ACC112 (cell line): ENCODE measurements around the gene OR9A2.

Experiments used
- H2AFZ ChIP-seq: fragments of 200-600 bp; sonication (generic); one replicate; pipeline ENCODE4 v1.6.0; 2017; ENCODE audit warnings: antibody characterized with exemption, low read length; ENCODE audit not compliant: unreplicated experiment
- H3K27ac ChIP-seq: fragments of 200-600 bp; sonication (generic); 2 replicates; pipeline ENCODE4 v1.5.1; 2014; ENCODE audit warnings: low read depth, mild to moderate bottlenecking, antibody characterized with exemption, low read length, moderate library complexity
- H3K27me3 ChIP-seq: fragments of 200-600 bp; sonication (generic); 2 replicates; pipeline ENCODE4 v1.6.1; 2014; ENCODE audit warnings: mild to moderate bottlenecking, antibody characterized with exemption, low read length, moderate library complexity, mixed read lengths; ENCODE audit not compliant: insufficient read depth
- H3K36me3 ChIP-seq: fragments of 200-600 bp; sonication (generic); 2 replicates; pipeline ENCODE4 v1.6.1; 2016; ENCODE audit warnings: mild to moderate bottlenecking, antibody characterized with exemption, low read length, moderate library complexity, mixed read lengths; ENCODE audit not compliant: insufficient read depth
- H3K4me1 ChIP-seq: fragments of 200-600 bp; sonication (generic); one replicate; pipeline ENCODE4 v1.6.1; 2016; ENCODE audit warnings: low read length, mixed read lengths; ENCODE audit not compliant: insufficient read depth, unreplicated experiment, control insufficient read depth
- H3K4me3 ChIP-seq: fragments of 200-600 bp; sonication (generic); 2 replicates; pipeline ENCODE4 v1.5.1; 2014; ENCODE audit warnings: mild to moderate bottlenecking, low read depth, low read length
- H3K79me2 ChIP-seq: fragments of 200-600 bp; sonication (generic); one replicate; pipeline ENCODE4 v1.6.0; 2016; ENCODE audit warnings: low read length; ENCODE audit not compliant: control insufficient read depth, unreplicated experiment, insufficient read depth

OR9A2 gene

DNA sequence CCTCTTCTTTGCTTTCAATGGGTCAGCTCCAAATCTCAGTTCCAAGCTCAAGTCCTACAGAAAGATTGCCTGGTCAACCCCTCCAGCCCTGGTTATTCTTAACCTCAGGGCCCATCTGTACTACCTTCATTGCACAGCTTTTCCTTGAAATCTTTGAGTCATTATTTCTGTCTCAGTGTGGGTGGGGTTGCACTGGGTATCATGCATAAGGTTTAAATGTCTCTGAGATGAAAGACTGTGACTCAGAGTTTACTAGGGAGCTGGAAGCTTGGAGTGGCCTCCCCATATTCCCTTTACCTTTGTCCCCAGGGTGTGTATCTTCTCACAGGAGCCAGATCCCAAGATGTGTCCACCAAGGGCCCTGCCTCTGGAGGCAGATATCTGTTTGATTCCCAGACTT, 21.9 kb upstream of the OR9A2 start:
- Histone ChIP-seq H3K36me3 (no peaks in the 10 kb centered on the region), H3K4me3 (no peak overlapping the region), H3K27me3 (no peaks in the 10 kb centered on the region), H2AFZ (no peak overlapping the region), H3K4me1 (no peaks in the 10 kb centered on the region), H3K27ac (no peak overlapping the region), H3K79me2 (no peaks in the 10 kb centered on the region)

DNA sequence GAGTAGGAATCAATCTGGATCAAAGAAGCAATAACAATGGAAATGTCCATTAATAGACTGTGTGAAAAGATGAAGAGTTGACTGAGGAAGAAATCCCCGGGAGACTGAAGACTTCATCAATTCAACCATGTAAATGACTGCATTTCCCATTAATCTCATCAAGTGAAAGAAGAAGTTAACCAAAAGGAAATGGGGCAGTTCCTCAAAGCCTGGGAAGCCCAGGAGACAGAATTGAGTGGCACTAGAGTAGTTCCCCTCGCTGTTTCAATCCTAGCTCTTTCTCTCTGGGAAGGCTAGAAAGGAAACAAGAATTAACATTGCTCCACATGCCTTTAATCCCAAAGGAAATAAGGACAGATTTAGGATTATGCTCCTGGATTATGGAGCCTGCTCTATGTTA, 20.4 kb upstream of the OR9A2 start:
- Histone ChIP-seq H2AFZ (no peak overlapping the region), H3K27me3 (no peaks in the 10 kb centered on the region), H3K4me3 (no peak overlapping the region), H3K79me2 (no peaks in the 10 kb centered on the region), H3K27ac (no peak overlapping the region), H3K4me1 (no peaks in the 10 kb centered on the region), H3K36me3 (no peaks in the 10 kb centered on the region)

DNA sequence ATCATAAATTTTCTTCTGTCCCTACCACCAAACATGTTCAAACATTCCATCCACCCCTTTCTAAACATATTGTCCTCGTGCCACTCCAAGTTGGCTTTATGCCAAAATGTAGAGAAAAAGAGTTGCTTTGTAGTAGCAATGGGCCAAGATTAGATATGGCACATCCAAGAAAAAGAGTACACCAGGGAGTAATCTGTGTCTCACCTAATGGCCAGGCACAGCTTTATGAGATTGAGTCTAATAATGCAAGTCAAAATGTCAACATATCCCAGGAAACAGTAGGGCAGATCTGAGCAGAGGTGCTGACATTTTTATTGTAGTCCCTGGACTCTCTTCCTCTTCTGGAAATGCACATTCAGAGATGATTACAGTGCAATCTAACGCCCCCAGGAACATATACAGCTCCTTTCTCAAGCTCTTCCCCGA, 19.5 kb upstream of the OR9A2 start:
- Histone ChIP-seq H3K79me2 (no peaks in the 10 kb centered on the region), H3K36me3 (no peaks in the 10 kb centered on the region), H2AFZ (no peak overlapping the region), H3K27me3 (no peaks in the 10 kb centered on the region), H3K4me1 (no peaks in the 10 kb centered on the region), H3K27ac (no peak overlapping the region), H3K4me3 (no peak overlapping the region)

DNA sequence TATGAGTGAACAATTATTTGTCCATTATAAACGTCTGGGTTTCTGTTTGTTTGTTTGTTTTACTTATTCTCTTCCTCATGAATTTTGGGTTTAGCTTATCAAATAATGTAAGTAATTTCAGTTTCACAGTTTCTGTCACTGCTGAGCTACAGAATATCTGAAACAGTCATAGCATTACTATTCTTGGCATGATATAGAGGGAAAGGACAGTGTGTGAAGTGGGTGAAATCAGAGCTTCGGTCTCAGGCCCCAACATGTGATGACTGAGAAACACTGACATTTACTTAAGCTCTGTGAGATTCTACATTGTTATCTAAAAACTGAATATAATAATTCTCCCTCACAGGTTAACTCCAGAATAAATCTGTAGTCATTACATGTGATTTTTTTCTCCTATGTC, 16.5 kb upstream of the OR9A2 start:
- no peaks in the 10 kb centered on the region for H3K79me2 ChIP-seq
- no peaks in the 10 kb centered on the region for H3K4me1 ChIP-seq
- no peak overlapping the region for H3K27ac ChIP-seq
- H2AFZ ChIP-seq, result no peak overlapping the region
- H3K4me3 ChIP-seq, result no peak overlapping the region
- no peaks in the 10 kb centered on the region for H3K27me3 ChIP-seq
- no peaks in the 10 kb centered on the region for H3K36me3 ChIP-seq

DNA sequence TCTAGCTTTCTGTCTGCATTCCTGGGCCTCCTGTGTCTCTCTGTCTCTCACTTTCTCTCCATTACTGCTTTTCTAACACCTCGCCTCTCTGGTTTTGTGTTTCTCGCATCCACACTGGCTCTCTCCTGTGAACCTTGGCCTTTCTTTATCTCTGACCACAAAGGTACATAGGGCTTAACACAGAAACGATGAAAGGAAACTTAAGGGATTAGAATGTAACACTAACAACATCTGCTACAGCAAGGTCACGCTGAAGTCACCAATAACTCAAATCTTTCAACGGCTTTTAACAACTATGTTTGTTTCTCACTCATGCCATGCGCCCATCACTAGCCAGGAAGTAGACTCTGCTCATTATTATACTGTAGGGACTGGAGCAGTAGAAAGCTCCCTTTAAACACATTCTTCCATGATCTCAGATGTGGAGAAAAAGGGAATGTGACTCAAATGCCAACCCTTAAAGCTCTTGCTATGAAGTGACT, 15.9 kb upstream of the OR9A2 start:
- Histone ChIP-seq H3K27me3 (no peaks in the 10 kb centered on the region), H3K79me2 (no peaks in the 10 kb centered on the region), H3K4me3 (no peak overlapping the region), H3K36me3 (no peaks in the 10 kb centered on the region), H3K27ac (no peak overlapping the region), H2AFZ (no peak overlapping the region), H3K4me1 (no peaks in the 10 kb centered on the region)

DNA sequence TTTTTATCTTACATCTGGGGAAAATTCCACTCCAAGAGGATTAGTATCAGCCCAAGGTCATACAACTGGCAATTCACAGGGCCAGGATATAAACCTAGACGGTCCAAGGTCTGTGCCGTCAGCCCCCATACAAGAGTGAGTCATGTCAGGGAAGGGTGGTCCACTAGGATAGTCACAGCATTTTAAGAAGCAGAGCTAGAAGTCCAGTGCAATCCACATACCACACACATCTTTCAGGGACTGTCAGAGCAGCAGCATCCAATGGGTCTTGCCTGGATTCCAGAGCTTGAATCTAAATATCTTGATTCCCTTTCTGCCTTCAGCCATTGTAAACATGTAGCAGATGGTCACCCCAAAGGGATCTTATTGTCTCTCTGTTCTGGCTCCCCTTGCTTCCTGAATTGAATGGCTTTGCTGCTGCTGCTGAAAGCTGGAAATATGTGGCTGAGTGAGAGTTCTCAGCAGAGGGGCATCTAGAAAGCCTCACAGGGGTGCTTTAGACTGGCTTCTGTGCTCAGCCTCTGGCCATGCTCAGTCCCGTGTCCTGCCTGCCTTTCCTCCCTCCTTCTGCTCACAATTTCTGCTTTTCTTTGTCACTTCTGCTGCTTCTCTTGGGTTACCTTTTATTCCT, 15.3 kb upstream of the OR9A2 start:
- no peaks in the 10 kb centered on the region for H3K27me3 ChIP-seq
- H3K4me3 ChIP-seq, result no peak overlapping the region
- no peaks in the 10 kb centered on the region for H3K4me1 ChIP-seq
- no peaks in the 10 kb centered on the region for H3K36me3 ChIP-seq
- H3K79me2 ChIP-seq, result no peaks in the 10 kb centered on the region
- no peak overlapping the region for H3K27ac ChIP-seq
- no peak overlapping the region for H2AFZ ChIP-seq

DNA sequence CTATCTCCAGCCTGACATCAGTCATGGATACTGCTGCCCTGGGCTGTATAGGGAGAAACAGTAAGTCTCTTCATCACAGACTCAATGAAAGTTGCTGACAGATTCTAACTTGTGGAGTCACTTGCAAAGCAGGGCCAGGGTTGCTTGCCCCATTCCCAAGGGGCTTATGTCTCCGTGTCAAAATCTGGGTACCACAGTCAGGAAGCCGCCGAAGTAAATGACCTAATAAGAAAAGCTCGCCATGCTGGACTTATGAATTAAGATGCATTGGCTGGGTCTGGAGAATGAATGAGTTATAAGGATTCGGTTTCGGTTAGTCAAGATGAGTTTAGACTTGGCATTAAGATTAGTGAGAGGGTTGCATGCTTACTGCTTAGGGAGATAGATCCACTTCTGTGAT, 14.4 kb upstream of the OR9A2 start:
- H3K27me3 ChIP-seq, result no peaks in the 10 kb centered on the region
- H3K79me2 ChIP-seq, result no peaks in the 10 kb centered on the region
- no peaks in the 10 kb centered on the region for H3K36me3 ChIP-seq
- H3K4me3 ChIP-seq, result no peak overlapping the region
- H3K4me1 ChIP-seq, result no peaks in the 10 kb centered on the region
- H2AFZ ChIP-seq, result no peak overlapping the region
- H3K27ac ChIP-seq, result no peak overlapping the region

DNA sequence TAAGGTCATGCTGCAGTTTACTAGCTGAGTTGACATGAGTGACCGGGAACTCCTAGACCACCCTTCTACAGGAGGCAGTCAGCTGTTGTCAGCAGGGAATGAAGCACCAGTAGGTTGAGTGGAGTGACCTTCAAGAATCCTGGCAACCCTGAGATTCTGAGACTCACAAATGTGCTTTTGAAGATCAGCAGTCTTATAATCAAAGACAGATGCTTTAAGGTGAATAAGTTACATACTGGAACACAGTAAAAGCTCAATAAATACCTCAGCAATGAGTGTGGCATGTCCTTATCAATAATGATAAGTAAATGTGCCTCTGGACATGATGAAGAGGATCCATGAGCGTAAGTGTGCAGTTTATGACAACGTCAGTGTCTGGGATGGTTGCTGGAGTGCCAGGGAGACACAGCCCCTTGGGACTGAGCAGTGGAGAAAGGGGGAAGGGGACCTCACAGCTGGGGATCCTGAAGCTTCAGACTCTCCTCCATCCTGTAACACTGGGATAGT, 13.3 kb upstream of the OR9A2 start:
- Histone ChIP-seq H2AFZ (no peak overlapping the region), H3K27ac (no peak overlapping the region), H3K36me3 (no peaks in the 10 kb centered on the region), H3K4me3 (no peak overlapping the region), H3K27me3 (no peaks in the 10 kb centered on the region), H3K79me2 (no peaks in the 10 kb centered on the region), H3K4me1 (no peaks in the 10 kb centered on the region)

DNA sequence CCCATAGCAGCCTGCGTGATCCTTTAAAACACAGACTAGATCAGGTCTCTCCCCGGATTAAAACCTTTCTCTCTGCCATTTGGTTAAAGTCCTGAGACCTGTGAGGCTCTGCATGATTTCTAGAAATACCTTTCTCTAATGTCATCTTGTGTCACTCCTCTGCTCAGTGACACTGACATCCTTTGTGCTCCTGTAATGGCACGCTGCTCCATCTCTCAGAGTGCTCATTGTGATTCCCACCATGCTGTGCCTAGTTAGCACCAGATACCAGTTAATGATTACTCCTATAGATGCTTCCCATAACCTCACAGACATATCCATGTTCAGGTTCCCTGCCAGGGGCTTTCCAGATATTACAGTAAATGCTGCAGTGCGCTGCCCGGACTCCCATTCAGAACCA, 11.7 kb upstream of the OR9A2 start:
- no peaks in the 10 kb centered on the region for H3K27me3 ChIP-seq
- H3K79me2 ChIP-seq, result no peaks in the 10 kb centered on the region
- no peak overlapping the region for H2AFZ ChIP-seq
- H3K27ac ChIP-seq, result no peak overlapping the region
- no peaks in the 10 kb centered on the region for H3K36me3 ChIP-seq
- H3K4me3 ChIP-seq, result no peak overlapping the region
- no peaks in the 10 kb centered on the region for H3K4me1 ChIP-seq

DNA sequence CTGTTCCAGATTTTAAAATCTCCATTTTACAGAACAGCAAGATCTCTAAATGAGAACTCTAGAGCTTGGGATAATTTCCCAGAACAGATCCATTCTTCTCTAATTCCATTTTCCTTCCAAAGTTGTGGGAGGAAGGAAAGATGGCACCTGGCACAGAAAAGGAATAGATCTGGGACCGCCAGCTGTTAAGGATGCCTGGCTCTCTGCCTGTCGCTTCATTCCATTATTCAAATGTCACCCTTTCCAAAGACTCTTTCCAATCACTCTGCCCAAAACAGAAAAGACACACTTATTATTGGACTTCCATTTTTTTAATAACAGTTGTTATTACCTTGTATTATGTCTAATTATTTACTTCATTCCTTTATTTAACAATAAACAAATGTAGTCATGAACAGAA, 751 bp upstream of the OR9A2 start:
- H3K79me2 ChIP-seq, result no peaks in the 10 kb centered on the region
- no peaks in the 10 kb centered on the region for H3K36me3 ChIP-seq
- H3K4me3 ChIP-seq, result no peak overlapping the region
- peaks cover 15% of the 10 kb centered on the region; the same call in 1 of the 2 replicates for H3K27me3 ChIP-seq
- no peak overlapping the region for H2AFZ ChIP-seq
- no peaks in the 10 kb centered on the region for H3K4me1 ChIP-seq
- H3K27ac ChIP-seq, result no peak overlapping the region

DNA sequence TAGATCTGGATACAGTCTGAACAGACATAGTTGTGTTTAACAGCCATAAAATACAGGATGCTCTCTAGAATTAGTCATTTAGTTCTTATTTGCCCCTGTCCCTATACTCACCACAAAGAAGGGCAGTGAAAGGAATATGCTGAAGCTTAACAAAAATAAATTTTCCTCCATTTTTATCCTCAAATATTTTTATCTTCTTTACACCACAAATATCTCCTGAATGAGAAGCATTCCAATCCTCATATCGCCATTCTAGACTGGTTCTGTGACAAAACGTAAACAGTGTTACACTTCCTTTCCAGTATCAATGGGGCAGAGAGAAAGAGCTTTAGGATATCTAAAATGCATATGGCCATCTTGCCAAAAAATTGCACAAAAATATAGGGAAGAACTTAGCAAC, 1.6 kb downstream of the OR9A2 start:
- Histone ChIP-seq H3K27me3 (peaks cover 4% of the 10 kb centered on the region; the same call in 1 of the 2 replicates), H3K27ac (no peak overlapping the region), H3K79me2 (no peaks in the 10 kb centered on the region), H3K36me3 (no peaks in the 10 kb centered on the region), H3K4me3 (no peak overlapping the region), H2AFZ (no peak overlapping the region), H3K4me1 (no peaks in the 10 kb centered on the region)
